ENCODE results near the gene SPATA3.

SPATA3 gene

GRCh38 chr2:230968921-230969658, 26.8 kb upstream of the SPATA3 start:
- no peak for DNase-seq (ENCODE audit: low read depth)

- no peak for DNase-seq (ENCODE audit: low read depth)
Observed at GRCh38 chr2:230969659-230970015, 26.3 kb upstream of the SPATA3 start.

GRCh38 chr2:230972046-230972445, 23.9 kb upstream of the SPATA3 start:
- no peak for DNase-seq (ENCODE audit: low read depth)

GRCh38 chr2:230974096-230974913, 21.6 kb upstream of the SPATA3 start:
- DNase-seq (ENCODE audit: low read depth): peak; percentile 44

- no peak for DNase-seq (ENCODE audit: low read depth)
Observed at GRCh38 chr2:230975927-230976326, 20.0 kb upstream of the SPATA3 start.

GRCh38 chr2:230976671-230977171, 19.2 kb upstream of the SPATA3 start:
- no peak for DNase-seq (ENCODE audit: low read depth)

GRCh38 chr2:230980468-230980867, 15.5 kb upstream of the SPATA3 start:
- no peak for DNase-seq (ENCODE audit: low read depth)

GRCh38 chr2:230981704-230982103, 14.2 kb upstream of the SPATA3 start:
- no peak for DNase-seq (ENCODE audit: low read depth)

GRCh38 chr2:230982126-230982525, 13.8 kb upstream of the SPATA3 start:
- DNase-seq (ENCODE audit: low read depth): no peak

GRCh38 chr2:230982528-230982927, 13.4 kb upstream of the SPATA3 start:
- no peak for DNase-seq (ENCODE audit: low read depth)

GRCh38 chr2:230983566-230983965, 12.4 kb upstream of the SPATA3 start:
- DNase-seq (ENCODE audit: low read depth): no peak

GRCh38 chr2:230984393-230985220, 11.3 kb upstream of the SPATA3 start:
- no peak for DNase-seq (ENCODE audit: low read depth)

- no peak for DNase-seq (ENCODE audit: low read depth)
Observed at GRCh38 chr2:230985519-230986231, 10.2 kb upstream of the SPATA3 start.

- DNase-seq (ENCODE audit: low read depth): no peak
Observed at GRCh38 chr2:230986520-230987136, 9.3 kb upstream of the SPATA3 start.

GRCh38 chr2:230987137-230988020, 8.5 kb upstream of the SPATA3 start:
- peak; percentile 64 for DNase-seq (ENCODE audit: low read depth)

- DNase-seq (ENCODE audit: low read depth): no peak
Observed at GRCh38 chr2:230989731-230990130, 6.2 kb upstream of the SPATA3 start.

GRCh38 chr2:230990131-230990898, 5.6 kb upstream of the SPATA3 start:
- no peak for DNase-seq (ENCODE audit: low read depth)

- no peak for DNase-seq (ENCODE audit: low read depth)
Observed at GRCh38 chr2:230990899-230991150, 5.1 kb upstream of the SPATA3 start.

GRCh38 chr2:230991598-230991997, 4.3 kb upstream of the SPATA3 start:
- DNase-seq (ENCODE audit: low read depth): no peak

GRCh38 chr2:230996661-230997060, 740 bp downstream of the SPATA3 start:
- no peak for DNase-seq (ENCODE audit: low read depth)

All from stimulated activated CD4-positive, alpha-beta T cell treated with anti-CD3 and anti-CD28 coated beads, Interleukin-2, amount 100 ng/mL, for 4 hours (primary cell).